ENCODE data around the gene DFFB. TPM values are rescaled to one million over a fixed set of nuclear protein-coding genes. Genes with fewer than 3 reads are reported as not detected.

The DFFB gene
- total RNA-seq, 1 donor from 2014 or later: 45.4 TPM

DNA sequence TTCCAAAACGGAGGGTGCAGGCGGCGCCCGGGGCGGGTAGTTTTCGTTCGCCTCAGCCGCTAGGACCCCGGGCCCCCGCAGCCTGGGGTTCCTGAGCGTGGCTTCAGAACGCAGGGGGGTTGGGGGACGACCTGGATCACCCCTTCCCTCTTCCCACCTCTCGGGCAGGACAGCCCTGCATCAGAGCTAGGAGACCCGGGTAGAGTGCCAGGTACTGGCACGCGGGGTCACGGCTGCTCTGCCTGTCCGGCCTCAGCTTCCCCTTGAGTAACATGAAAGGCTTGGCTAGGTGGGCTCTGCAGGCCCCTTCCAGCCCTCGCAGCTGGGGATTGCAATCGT is 484 bp downstream of the DFFB start:
- Histone ChIP-seq H3K27ac (peak overlapping the region; percentile 79 to 80), H3K36me3 (no peaks in the 10 kb centered on the region), H3K4me3 (peak overlapping the region; percentile 94 to 98), H3K4me1 (peaks cover 6 to 15% of the 10 kb centered on the region in 2 donors), H3K27me3 (no peaks in the 10 kb centered on the region), H3K9me3 (no peaks in the 10 kb centered on the region)
- TF ChIP-seq, protein P1, sequence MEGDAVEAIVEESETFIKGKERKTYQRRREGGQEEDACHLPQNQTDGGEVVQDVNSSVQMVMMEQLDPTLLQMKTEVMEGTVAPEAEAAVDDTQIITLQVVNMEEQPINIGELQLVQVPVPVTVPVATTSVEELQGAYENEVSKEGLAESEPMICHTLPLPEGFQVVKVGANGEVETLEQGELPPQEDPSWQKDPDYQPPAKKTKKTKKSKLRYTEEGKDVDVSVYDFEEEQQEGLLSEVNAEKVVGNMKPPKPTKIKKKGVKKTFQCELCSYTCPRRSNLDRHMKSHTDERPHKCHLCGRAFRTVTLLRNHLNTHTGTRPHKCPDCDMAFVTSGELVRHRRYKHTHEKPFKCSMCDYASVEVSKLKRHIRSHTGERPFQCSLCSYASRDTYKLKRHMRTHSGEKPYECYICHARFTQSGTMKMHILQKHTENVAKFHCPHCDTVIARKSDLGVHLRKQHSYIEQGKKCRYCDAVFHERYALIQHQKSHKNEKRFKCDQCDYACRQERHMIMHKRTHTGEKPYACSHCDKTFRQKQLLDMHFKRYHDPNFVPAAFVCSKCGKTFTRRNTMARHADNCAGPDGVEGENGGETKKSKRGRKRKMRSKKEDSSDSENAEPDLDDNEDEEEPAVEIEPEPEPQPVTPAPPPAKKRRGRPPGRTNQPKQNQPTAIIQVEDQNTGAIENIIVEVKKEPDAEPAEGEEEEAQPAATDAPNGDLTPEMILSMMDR (IDR thresholded peaks at IDR 0.05): no peak
- intact Hi-C loops (cut with DNase I): loop anchor here (2.0 to 5.0 kb wide), 2 partner anchors 43 to 60 kb away; partner anchors contain the start of genes C1orf174 and LRRC47
- no peak for DNase-seq (ENCODE audit: low spot score in 2 of 2)

DNA sequence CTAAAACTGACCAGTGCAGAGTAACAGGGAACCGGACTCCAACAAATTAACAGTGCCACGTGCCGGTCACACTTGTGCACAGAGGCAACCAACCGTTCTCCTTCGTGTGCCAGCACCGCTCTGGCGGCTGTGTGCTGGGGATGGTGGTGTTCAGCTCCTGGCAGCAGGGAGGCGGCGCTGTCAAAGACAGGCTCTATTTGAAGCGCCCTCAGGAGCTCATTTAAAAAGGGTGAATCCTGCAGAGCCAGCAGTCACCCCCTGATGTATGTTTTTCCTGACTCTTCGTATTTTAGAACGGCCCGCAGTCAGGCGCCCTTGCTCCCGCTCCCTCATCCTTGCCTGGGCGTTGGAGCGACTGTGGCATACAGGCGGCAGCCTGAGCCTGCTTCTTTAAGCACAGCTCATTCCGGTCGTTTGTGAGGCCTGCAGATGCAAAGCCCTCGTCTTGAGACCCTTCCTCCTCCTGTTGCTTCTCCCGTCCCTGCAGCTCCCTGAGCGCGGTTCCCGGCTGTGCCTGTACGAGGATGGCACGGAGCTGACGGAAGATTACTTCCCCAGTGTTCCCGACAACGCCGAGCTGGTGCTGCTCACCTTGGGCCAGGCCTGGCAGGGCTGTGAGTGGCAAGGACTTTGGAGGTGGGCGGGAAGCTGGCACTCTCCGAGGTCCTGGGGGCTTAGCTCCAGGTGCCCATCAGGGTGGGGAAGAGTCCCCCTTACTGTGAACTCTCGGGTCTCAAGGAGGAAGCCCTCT is 1.1 kb downstream of the DFFB start:
- TF ChIP-seq, protein P1 (IDR thresholded peaks at IDR 0.05): no peak
- Histone ChIP-seq H3K4me3 (peak overlapping the region; percentile 94 to 98), H3K27me3 (no peaks in the 10 kb centered on the region), H3K36me3 (no peaks in the 10 kb centered on the region), H3K9me3 (no peaks in the 10 kb centered on the region), H3K27ac (peak overlapping the region in 1 of 2 donors; percentile 80), H3K4me1 (peaks cover 6 to 15% of the 10 kb centered on the region in 2 donors)
- DNase-seq (ENCODE audit: low spot score in 2 of 2): no peak
- intact Hi-C loops (cut with DNase I): loop anchor here (5.0 kb wide), 1 partner anchor 61 kb away; the partner anchor contains the start of gene LRRC47

DNA sequence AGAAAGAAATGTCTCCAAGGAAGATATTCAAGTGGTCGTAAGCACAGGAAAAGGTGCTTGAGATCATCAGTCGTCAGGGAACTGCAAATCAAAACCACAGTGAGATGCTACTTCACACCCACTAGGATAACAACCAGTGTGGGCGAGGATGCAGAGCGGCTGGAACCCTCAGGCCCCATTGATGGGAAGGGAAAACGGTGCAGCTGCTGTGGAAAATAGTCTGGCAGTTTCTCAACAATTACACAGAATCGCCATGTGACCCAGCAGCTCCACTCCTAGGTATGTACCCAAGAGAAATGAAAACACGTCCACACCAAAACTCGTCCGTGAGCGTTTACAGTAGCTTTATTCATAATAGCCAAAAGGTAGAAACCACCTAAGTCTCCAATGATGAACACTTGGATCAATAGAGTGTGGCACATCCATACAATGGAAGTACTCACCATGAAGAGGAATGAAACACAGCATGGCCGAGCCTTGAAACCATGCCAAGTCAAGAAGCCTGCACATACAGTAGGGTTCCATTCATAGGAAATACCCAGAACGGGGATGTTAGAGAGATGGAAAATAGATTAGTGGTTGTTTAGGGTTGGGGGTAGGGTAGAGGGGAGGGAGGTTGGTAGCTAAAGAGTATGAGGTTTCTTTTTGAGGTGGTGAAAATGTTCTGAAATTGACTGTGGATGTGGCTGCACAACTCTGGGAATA is 6.1 kb downstream of the DFFB start:
- no peak for DNase-seq (ENCODE audit: low spot score in 2 of 2)
- Histone ChIP-seq H3K36me3 (peaks cover 13 to 17% of the 10 kb centered on the region in 2 donors), H3K9me3 (no peaks in the 10 kb centered on the region), H3K4me3 (no peak overlapping the region), H3K27ac (no peak overlapping the region), H3K4me1 (peaks cover 0 to under 1% of the 10 kb centered on the region in 2 donors), H3K27me3 (no peaks in the 10 kb centered on the region)
- intact Hi-C loops (cut with DNase I): no loop called here
- TF ChIP-seq, protein P1 (IDR thresholded peaks at IDR 0.05): no peak

DNA sequence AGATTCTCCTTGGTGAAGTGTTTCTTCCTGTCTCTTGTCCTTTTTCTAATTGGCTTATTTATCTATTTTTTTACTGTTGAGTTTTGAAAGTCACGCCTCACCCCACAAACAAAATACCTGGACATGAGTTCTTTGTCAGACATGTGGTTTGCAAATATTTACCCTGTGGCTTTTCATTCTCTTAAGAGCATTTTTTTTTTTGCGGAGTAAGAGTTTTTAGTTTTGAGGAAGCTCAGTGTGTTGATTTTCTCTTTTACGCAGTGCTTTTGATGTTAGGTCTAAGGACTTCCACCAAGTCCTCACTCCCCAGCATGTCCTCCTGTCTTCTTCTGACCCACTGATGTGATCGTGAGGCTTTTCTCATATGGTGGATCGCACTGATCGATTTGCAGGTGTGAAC is 7.6 kb downstream of the DFFB start:
- no peak overlapping the region for H3K27ac ChIP-seq
- no peak overlapping the region for H3K4me3 ChIP-seq
- no peaks in the 10 kb centered on the region for H3K9me3 ChIP-seq
- H3K36me3 ChIP-seq: peaks cover 22 to 30% of the 10 kb centered on the region in 2 donors
- no peaks in the 10 kb centered on the region for H3K4me1 ChIP-seq
- intact Hi-C loops (cut with DNase I): no loop called here
- DNase-seq (ENCODE audit: low spot score in 2 of 2): no peak
- TF ChIP-seq, protein P1 (IDR thresholded peaks at IDR 0.05): no peak
- H3K27me3 ChIP-seq: no peaks in the 10 kb centered on the region

DNA sequence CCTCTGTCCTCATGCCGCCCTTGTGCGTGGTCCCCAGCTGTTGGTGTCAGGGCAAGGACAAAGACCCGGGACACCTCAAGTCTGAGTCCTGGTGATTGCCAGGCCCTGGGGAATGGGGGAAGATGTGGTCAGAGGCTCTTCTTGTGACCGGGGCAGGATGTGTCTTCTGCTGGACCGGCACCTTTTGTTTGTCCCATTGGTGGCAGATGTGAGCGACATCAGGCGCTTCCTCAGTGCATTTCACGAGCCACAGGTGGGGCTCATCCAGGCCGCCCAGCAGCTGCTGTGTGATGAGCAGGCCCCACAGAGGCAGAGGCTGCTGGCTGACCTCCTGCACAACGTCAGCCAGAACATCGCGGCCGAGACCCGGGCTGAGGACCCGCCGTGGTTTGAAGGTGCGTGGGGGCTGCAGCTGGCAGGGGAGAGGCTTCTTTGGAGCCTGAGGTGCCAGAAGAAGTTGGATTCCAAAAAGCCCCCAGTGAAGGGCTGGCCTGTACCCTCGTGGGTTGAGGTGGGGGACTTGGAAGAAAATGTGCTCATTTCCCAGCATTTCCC is 8.4 kb downstream of the DFFB start:
- Histone ChIP-seq H3K27me3 (no peaks in the 10 kb centered on the region), H3K4me3 (no peak overlapping the region), H3K27ac (no peak overlapping the region), H3K9me3 (no peaks in the 10 kb centered on the region), H3K36me3 (peaks cover 29 to 38% of the 10 kb centered on the region in 2 donors), H3K4me1 (no peaks in the 10 kb centered on the region)
- no peak for DNase-seq (ENCODE audit: low spot score in 2 of 2)
- TF ChIP-seq, protein P1 (IDR thresholded peaks at IDR 0.05): no peak
- intact Hi-C loops (cut with DNase I): no loop called here
